MM.1S (cell line): ENCODE results near the gene GYS1.
A peak's percentile ranks its signal among the peaks of the same experiment; 100 is the strongest.

Experiments
- DNase-seq: peaks from one replicate; pipeline ENCODE4 v3.0.0-alpha.2; 2015
- H2AFZ ChIP-seq: fragments of 300-600 bp; sonication (generic); 2 replicates; pipeline ENCODE4 v1.6.0; 2016; ENCODE audit warnings: antibody characterized with exemption, low read length
- H3F3A ChIP-seq: fragments of 300-600 bp; sonication (generic); 2 replicates; pipeline ENCODE4 v1.6.1; 2016; ENCODE audit warnings: mild to moderate bottlenecking, antibody characterized with exemption, low read length, moderate library complexity, mixed read lengths; ENCODE audit not compliant: insufficient read depth
- H3K27ac ChIP-seq: fragments of 300-600 bp; sonication (generic); 2 replicates; pipeline ENCODE4 v1.5.1; 2016; ENCODE audit warnings: mild to moderate bottlenecking, low read length
- H3K27me3 ChIP-seq: fragments of 300-600 bp; sonication (generic); replicated peaks from 2 replicates; pipeline ENCODE4 v1.6.0; 2016; ENCODE audit warnings: low read length; ENCODE audit not compliant: insufficient read depth
- H3K36me3 ChIP-seq: fragments of 300-600 bp; sonication (generic); replicated peaks from 2 replicates; pipeline ENCODE4 v1.6.1; 2016; ENCODE audit warnings: mild to moderate bottlenecking, low read length, mixed read lengths; ENCODE audit not compliant: insufficient read depth
- H3K4me1 ChIP-seq: fragments of 300-600 bp; sonication (generic); 2 replicates; pipeline ENCODE4 v1.6.1; 2016; ENCODE audit warnings: low read length, mixed read lengths
- H3K4me2 ChIP-seq: fragments of 300-600 bp; sonication (generic); 2 replicates; pipeline ENCODE4 v1.6.0; 2016; ENCODE audit warnings: low read depth, low read length
- H3K4me3 ChIP-seq: fragments of 300-600 bp; sonication (generic); 2 replicates; pipeline ENCODE4 v1.5.1; 2016; ENCODE audit warnings: low read length, mixed read lengths
- H3K79me2 ChIP-seq: fragments of 300-600 bp; sonication (generic); 2 replicates; pipeline ENCODE4 v1.6.1; 2016; ENCODE audit warnings: mixed run types, low read length, mixed read lengths
- H3K9ac ChIP-seq: fragments of 300-600 bp; sonication (generic); 2 replicates; pipeline ENCODE4 v1.6.1; 2016; ENCODE audit warnings: low read length, mixed read lengths
- H3K9me2 ChIP-seq: fragments of 300-600 bp; sonication (generic); replicated peaks from 2 replicates; pipeline ENCODE4 v1.6.1; 2016; ENCODE audit warnings: mild to moderate bottlenecking, low read length, mixed read lengths; ENCODE audit not compliant: insufficient read depth
- H3K9me3 ChIP-seq: fragments of 300-600 bp; sonication (generic); replicated peaks from 2 replicates; pipeline ENCODE4 v1.6.1; 2016; ENCODE audit warnings: mild to moderate bottlenecking, low read length, mixed read lengths; ENCODE audit not compliant: insufficient read depth
- H4K20me1 ChIP-seq: fragments of 300-600 bp; sonication (generic); 2 replicates; pipeline ENCODE4 v1.6.1; 2016; ENCODE audit warnings: mild to moderate bottlenecking, low read length, moderate library complexity, mixed read lengths; ENCODE audit not compliant: insufficient read depth
- CTCF ChIP-seq: fragments of 300-600 bp; sonication (generic); IDR thresholded peaks from 2 replicates; pipeline ENCODE4 v1.5.1; 2016; ENCODE audit warnings: antibody characterized with exemption, low read length, mixed read lengths
- EZH2 ChIP-seq: fragments of 300-600 bp; sonication (generic); optimal IDR thresholded peaks from 2 replicates; pipeline ENCODE3; 2017; ENCODE audit warnings: low read depth, mild to moderate bottlenecking, antibody characterized with exemption, low read length, mixed read lengths
- EZH2phosphoT487 ChIP-seq: fragments of 300-600 bp; sonication (generic); IDR thresholded peaks from 2 replicates; pipeline ENCODE4 v1.6.1; 2018; ENCODE audit warnings: antibody characterized with exemption, low read length

Gene GYS1

GRCh38 chr19:48953990-48954594 is 39.0 kb downstream of the GYS1 start:
- Histone ChIP-seq H3K4me1 (no peaks in the 10 kb centered on the region), H4K20me1 (no peaks in the 10 kb centered on the region), H3K27me3 (no peaks in the 10 kb centered on the region), H3K4me2 (peak overlapping the region; percentile 78), H3K27ac (no peak overlapping the region), H3K4me3 (peak overlapping the region; percentile 54), H3K9me2 (no peaks in the 10 kb centered on the region), H3K36me3 (no peaks in the 10 kb centered on the region), H3F3A (no peaks in the 10 kb centered on the region), H3K79me2 (peaks cover 17% of the 10 kb centered on the region), H3K9me3 (no peaks in the 10 kb centered on the region), H2AFZ (peak overlapping the region; percentile 88), H3K9ac (peak overlapping the region; percentile 22; the same call in 1 of the 2 replicates)
- no peak for DNase-seq
- TF ChIP-seq CTCF = no peak
- TF ChIP-seq EZH2 = no peak
- no peak for TF ChIP-seq EZH2phosphoT487

GRCh38 chr19:48953141-48953540 is 40.0 kb downstream of the GYS1 start:
- Histone ChIP-seq H3K36me3 (no peaks in the 10 kb centered on the region), H4K20me1 (no peaks in the 10 kb centered on the region), H3K4me3 (no peak overlapping the region), H3F3A (no peaks in the 10 kb centered on the region), H2AFZ (no peak overlapping the region), H3K79me2 (peaks cover 17% of the 10 kb centered on the region), H3K27me3 (no peaks in the 10 kb centered on the region), H3K4me2 (no peak overlapping the region), H3K4me1 (no peaks in the 10 kb centered on the region), H3K9me2 (no peaks in the 10 kb centered on the region), H3K9me3 (no peaks in the 10 kb centered on the region), H3K9ac (no peak overlapping the region), H3K27ac (no peak overlapping the region)
- DNase-seq = no peak
- TF ChIP-seq EZH2phosphoT487 = no peak

GRCh38 chr19:48950830-48951519 is 42.1 kb downstream of the GYS1 start:
- H2AFZ ChIP-seq = no peak overlapping the region
- no peaks in the 10 kb centered on the region for H3K9me3 ChIP-seq
- no peak overlapping the region for H3K27ac ChIP-seq
- H3K4me2 ChIP-seq = no peak overlapping the region
- H4K20me1 ChIP-seq = no peaks in the 10 kb centered on the region
- no peak for DNase-seq
- H3K4me1 ChIP-seq = no peaks in the 10 kb centered on the region
- no peak overlapping the region for H3K4me3 ChIP-seq
- no peaks in the 10 kb centered on the region for H3K36me3 ChIP-seq
- H3F3A ChIP-seq = no peaks in the 10 kb centered on the region
- TF ChIP-seq EZH2phosphoT487 (no peak), CTCF (no peak), EZH2 (no peak)
- H3K9ac ChIP-seq = no peak overlapping the region
- no peaks in the 10 kb centered on the region for H3K27me3 ChIP-seq
- H3K79me2 ChIP-seq = peaks cover 13% of the 10 kb centered on the region
- H3K9me2 ChIP-seq = no peaks in the 10 kb centered on the region

- no peaks in the 10 kb centered on the region for H3K27me3 ChIP-seq
- H3K9ac ChIP-seq = no peak overlapping the region
- TF ChIP-seq EZH2 (no peak), EZH2phosphoT487 (no peak), CTCF (no peak)
- no peak overlapping the region for H2AFZ ChIP-seq
- H3K4me1 ChIP-seq = no peaks in the 10 kb centered on the region
- no peak overlapping the region for H3K4me3 ChIP-seq
- no peak for DNase-seq
- H3K9me2 ChIP-seq = no peaks in the 10 kb centered on the region
- H3K9me3 ChIP-seq = no peaks in the 10 kb centered on the region
- H3F3A ChIP-seq = no peaks in the 10 kb centered on the region
- H3K79me2 ChIP-seq = peaks cover 4% of the 10 kb centered on the region
- H3K36me3 ChIP-seq = no peaks in the 10 kb centered on the region
- no peaks in the 10 kb centered on the region for H4K20me1 ChIP-seq
- H3K4me2 ChIP-seq = no peak overlapping the region
- no peak overlapping the region for H3K27ac ChIP-seq
Measured at GRCh38 chr19:48950159-48950558, 43.0 kb downstream of the GYS1 start.
